HG03558 (cell line): ENCODE measurements around the gene OSBP2.

ENCODE experiments used
- ATAC-seq: cut with Tn5 transposase; IDR thresholded peaks from one replicate; pipeline ENCODE4 v1.9.1; 2021; ENCODE audit warnings: moderate number of reproducible peaks; ENCODE audit not compliant: unreplicated experiment; ENCODE audit errors: extremely low read depth

OSBP2 gene

GRCh38 chr22:30875481-30876215 is 181.0 kb downstream of the OSBP2 start:
- ATAC-seq = no peak

- no peak for ATAC-seq
Measured at GRCh38 chr22:30876221-30876751, 181.6 kb downstream of the OSBP2 start.

GRCh38 chr22:30876915-30877553 is 182.4 kb downstream of the OSBP2 start:
- ATAC-seq = no peak

DNA sequence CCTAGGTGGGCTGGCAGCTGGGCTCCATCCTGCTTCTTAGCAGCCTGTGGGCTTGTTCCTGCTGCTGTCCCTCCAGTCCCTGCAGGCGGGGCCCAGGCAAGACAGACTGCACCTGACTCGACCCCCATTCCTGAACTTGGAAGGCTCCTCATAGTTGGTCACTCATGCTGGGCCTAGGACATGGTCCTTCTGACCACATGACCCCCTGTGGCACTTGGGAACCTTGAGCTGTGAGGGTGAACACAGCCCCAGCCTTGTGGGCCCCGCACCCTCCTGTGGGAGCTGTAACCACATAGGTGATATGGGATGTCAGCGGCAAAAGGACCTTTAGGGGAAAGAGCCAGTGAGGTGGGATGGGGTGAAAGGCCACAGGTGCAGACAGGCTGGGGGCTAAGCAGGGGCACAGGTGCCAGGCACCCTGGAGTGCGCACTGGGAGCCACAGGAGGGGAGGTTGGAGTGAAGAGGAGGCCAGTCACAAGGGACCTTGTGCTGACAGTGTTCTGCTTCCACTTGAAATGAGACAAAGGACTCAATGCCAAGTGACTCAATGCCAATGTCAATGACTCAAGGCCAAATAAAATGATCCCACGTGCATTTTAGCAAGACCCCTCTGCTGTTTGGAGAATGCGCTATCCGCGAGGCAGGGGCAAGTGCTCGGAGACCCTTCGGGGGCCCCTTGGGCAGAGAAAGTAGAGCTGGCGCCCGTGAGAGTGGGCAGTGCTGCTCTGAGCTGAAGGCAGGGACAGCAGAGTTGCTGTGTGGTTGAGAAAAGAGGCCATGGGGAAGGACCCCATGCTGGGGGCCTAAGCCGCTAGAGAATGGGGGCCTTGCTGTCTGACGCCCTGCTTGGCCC is 183.2 kb downstream of the OSBP2 start:
- ATAC-seq = no peak

DNA sequence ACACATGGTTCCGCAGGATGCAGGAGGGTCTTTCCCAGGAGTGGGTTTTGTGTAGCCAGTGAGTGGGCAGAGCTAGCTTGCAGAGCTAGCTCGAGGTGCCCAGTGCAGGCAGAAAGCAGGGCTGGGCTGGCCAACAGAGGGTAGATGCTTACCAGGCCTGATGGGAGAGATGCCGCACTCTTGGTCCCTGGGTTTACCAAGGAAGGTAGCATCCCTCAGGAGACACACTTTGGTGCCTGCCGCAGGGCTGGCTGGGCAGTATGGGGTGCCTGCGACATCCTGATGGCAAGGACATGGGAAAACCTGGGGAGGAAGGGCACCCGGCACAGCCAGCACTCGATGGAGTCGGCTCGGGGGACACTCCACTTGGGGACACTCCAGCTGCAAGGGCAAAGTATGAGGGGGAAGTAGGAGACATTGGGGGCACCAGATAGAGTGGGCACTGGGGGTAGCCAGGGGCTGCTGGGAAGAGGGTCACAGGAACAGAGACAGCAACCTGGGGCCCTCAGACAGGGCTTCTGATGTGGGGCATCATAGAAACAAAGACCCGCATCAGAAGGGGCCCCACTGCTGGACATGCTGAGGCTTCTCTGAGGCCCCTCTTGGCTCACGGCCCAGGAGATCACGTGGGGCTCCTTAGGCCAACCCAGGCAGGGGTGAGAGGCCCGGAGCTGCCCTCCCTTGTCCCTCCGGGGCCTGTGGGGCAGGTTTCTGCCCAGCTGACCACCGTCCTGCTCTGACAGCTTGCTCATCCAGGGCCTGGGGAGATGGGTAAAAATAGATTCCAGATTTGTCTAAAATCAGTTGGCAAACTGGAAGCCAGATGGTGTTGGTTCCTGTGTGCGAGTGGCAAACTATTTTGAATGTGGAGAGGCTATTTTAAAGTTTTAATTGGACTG is 184.1 kb downstream of the OSBP2 start:
- ATAC-seq = no peak

DNA sequence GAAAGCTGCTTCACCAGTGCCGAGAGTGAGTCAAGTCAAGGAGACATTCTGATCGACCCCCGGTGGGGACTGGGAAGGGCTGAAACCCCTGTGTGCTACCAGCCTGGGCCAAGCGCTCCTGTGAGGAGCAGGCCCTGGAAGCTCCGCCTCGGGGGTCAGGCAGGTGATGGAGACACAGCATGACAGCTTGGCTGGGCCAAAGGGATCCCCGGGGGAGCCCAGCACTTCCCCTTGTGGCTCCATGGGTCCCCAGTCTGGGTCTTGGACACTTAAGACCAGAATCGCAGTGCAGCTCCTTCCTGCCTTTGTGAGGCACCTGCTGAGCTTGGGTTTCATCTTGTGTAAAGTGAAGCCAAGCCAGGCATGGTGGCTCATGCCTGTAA is 184.7 kb downstream of the OSBP2 start:
- ATAC-seq = no peak

DNA sequence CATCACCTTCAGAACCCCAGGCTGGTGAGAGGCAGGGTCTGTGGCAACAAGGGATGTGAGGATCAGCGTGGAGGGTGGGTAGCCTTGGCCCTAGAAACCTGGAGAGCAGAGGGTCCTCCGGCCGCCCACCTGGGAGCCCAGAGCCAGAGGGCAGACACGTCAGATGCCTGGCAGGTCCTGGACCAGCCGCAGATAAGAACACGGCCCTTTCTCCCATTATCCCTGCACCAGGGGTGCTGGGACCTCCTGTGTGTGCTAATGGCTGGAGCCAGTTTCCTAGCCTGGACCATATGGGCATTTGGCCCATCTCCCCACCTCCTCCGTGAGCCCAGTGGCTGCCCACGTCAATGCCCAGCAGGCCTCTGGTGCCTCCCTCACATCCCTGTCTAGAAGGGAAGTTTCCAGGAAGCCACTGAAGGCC is 185.5 kb downstream of the OSBP2 start:
- no peak for ATAC-seq

- no peak for ATAC-seq
Measured at GRCh38 chr22:30880847-30881246, 186.2 kb downstream of the OSBP2 start.

- ATAC-seq = no peak
Measured at GRCh38 chr22:30881361-30882183, 186.9 kb downstream of the OSBP2 start.

- no peak for ATAC-seq
Measured at GRCh38 chr22:30882184-30882717, 187.6 kb downstream of the OSBP2 start.

GRCh38 chr22:30882974-30883533 is 188.4 kb downstream of the OSBP2 start:
- no peak for ATAC-seq

GRCh38 chr22:30883586-30884145 is 189.0 kb downstream of the OSBP2 start:
- ATAC-seq = no peak

GRCh38 chr22:30884211-30885000 is 189.7 kb downstream of the OSBP2 start:
- no peak for ATAC-seq

DNA sequence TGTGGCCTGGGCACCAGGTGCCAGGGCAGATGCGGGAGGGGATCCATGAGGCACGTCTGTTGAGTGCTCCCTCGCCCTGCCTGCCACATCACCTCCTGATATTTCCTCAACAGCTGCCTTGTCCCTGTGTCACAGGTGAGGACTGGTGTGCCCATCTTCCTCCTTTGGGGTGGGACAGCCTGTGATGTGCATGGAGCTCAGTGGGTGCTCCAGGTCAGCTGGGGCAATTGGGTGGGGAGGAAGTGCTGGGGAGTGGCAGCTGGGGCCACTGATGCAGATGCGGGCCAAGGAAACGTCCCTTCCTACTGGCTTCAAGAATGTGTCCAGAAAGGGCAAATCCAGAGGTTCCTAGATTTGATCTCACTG is 190.3 kb downstream of the OSBP2 start:
- no peak for ATAC-seq

DNA sequence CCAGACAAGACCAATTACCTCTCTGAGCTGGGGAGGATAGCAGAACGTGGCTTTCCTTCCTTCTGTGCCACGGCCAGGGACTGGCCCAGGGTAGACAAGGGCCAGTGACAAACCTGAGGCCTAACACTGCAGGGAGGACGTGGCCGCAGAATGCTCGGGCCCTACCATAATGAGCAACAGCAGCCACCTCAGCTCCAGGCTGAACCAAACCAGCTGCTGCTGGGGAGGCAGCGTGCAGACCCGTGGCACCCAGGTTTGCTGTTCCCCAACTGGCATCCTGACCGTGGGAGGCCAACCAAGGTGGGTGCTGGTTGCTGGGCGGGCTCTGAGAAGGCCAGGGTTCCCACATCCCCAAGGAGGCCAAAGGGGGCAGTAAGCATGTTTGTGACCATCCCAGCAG is 190.9 kb downstream of the OSBP2 start:
- no peak for ATAC-seq

GRCh38 chr22:30887453-30887852 is 192.8 kb downstream of the OSBP2 start:
- ATAC-seq = no peak

DNA sequence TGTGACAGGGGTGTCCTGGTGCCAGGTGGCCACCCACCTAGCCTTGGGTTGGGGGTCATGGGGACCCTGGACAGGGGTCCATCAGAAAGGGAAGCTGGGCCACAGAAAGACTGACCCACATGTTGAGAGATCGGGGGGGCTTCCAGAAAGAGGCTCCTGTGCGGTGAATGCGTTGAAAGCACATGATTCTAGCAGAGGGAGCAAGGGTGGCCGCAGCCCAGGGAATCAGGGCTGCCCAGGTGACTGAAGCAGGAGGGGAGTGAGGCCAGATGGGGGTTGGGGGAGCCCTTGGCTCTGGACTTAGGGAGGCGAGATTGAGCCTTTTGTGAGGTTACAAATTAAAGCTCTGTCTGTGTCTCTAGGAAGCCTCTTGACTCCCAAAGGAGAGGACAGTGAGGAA is 193.2 kb downstream of the OSBP2 start:
- ATAC-seq = no peak
